ENCODE results near the gene ITPR1.

GRCh38 chr3:4515916-4516579 is 22.9 kb downstream of the ITPR1 start:
- TF ChIP-seq, protein P1, sequence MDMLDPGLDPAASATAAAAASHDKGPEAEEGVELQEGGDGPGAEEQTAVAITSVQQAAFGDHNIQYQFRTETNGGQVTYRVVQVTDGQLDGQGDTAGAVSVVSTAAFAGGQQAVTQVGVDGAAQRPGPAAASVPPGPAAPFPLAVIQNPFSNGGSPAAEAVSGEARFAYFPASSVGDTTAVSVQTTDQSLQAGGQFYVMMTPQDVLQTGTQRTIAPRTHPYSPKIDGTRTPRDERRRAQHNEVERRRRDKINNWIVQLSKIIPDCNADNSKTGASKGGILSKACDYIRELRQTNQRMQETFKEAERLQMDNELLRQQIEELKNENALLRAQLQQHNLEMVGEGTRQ (IDR thresholded peaks at IDR 0.05; ENCODE audit: borderline replicate concordance, low read depth, low read length) = no peak
- TF ChIP-seq, protein P2, sequence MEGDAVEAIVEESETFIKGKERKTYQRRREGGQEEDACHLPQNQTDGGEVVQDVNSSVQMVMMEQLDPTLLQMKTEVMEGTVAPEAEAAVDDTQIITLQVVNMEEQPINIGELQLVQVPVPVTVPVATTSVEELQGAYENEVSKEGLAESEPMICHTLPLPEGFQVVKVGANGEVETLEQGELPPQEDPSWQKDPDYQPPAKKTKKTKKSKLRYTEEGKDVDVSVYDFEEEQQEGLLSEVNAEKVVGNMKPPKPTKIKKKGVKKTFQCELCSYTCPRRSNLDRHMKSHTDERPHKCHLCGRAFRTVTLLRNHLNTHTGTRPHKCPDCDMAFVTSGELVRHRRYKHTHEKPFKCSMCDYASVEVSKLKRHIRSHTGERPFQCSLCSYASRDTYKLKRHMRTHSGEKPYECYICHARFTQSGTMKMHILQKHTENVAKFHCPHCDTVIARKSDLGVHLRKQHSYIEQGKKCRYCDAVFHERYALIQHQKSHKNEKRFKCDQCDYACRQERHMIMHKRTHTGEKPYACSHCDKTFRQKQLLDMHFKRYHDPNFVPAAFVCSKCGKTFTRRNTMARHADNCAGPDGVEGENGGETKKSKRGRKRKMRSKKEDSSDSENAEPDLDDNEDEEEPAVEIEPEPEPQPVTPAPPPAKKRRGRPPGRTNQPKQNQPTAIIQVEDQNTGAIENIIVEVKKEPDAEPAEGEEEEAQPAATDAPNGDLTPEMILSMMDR (IDR thresholded peaks at IDR 0.05) = no peak
- no peak for TF ChIP-seq FOSL2 (IDR thresholded peaks at IDR 0.05; ENCODE audit: borderline replicate concordance, low read depth)
- TF ChIP-seq SIN3A (IDR thresholded peaks at IDR 0.05; ENCODE audit: borderline replicate concordance, low read depth, low read length) = no peak
- TF ChIP-seq EZH2phosphoT487 (IDR thresholded peaks at IDR 0.05; ENCODE audit: borderline replicate concordance, low read depth) = no peak
- no peak for TF ChIP-seq CHD2 (IDR thresholded peaks at IDR 0.05; ENCODE audit: low read length, partially characterized antibody)
- no peak for TF ChIP-seq MXI1 (IDR thresholded peaks at IDR 0.05; ENCODE audit: low read depth, low read length)
- TF ChIP-seq RXRA (IDR thresholded peaks at IDR 0.05; ENCODE audit: borderline replicate concordance, low read depth) = no peak
- TF ChIP-seq POLR2AphosphoS5 (IDR thresholded peaks at IDR 0.05; ENCODE audit: low read depth, low read length) = no peak
- TF ChIP-seq, protein P3, sequence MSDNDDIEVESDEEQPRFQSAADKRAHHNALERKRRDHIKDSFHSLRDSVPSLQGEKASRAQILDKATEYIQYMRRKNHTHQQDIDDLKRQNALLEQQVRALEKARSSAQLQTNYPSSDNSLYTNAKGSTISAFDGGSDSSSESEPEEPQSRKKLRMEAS (IDR thresholded peaks at IDR 0.05; ENCODE audit: low read depth) = no peak
- TF ChIP-seq, protein P4, sequence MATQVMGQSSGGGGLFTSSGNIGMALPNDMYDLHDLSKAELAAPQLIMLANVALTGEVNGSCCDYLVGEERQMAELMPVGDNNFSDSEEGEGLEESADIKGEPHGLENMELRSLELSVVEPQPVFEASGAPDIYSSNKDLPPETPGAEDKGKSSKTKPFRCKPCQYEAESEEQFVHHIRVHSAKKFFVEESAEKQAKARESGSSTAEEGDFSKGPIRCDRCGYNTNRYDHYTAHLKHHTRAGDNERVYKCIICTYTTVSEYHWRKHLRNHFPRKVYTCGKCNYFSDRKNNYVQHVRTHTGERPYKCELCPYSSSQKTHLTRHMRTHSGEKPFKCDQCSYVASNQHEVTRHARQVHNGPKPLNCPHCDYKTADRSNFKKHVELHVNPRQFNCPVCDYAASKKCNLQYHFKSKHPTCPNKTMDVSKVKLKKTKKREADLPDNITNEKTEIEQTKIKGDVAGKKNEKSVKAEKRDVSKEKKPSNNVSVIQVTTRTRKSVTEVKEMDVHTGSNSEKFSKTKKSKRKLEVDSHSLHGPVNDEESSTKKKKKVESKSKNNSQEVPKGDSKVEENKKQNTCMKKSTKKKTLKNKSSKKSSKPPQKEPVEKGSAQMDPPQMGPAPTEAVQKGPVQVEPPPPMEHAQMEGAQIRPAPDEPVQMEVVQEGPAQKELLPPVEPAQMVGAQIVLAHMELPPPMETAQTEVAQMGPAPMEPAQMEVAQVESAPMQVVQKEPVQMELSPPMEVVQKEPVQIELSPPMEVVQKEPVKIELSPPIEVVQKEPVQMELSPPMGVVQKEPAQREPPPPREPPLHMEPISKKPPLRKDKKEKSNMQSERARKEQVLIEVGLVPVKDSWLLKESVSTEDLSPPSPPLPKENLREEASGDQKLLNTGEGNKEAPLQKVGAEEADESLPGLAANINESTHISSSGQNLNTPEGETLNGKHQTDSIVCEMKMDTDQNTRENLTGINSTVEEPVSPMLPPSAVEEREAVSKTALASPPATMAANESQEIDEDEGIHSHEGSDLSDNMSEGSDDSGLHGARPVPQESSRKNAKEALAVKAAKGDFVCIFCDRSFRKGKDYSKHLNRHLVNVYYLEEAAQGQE (IDR thresholded peaks at IDR 0.05; ENCODE audit: low read depth, low read length) = no peak
- TF ChIP-seq ELF1 (IDR thresholded peaks at IDR 0.05) = no peak

All from SK-N-SH (cell line).